ENCODE measurements around the gene BMP2K.

GRCh38 chr4:78776079-78776728 is at the start of gene BMP2K:
- TF ChIP-seq EZH2phosphoT487 (IDR thresholded peaks at IDR 0.05; ENCODE audit: borderline replicate concordance, low read length) (no peak), CTCF (IDR thresholded peaks at IDR 0.05; ENCODE audit: low read depth, low read length, poor library complexity, severe bottlenecking) (no peak)

Measured in DOHH2 (cell line).